H1 (cell line): ENCODE results near the gene WDFY3. TPM values are rescaled to one million over a fixed set of nuclear protein-coding genes. Genes with fewer than 3 reads are reported as not detected.

Experiments
- CTCF ChIA-PET: fragments of 300-600 bp; sonication (Branson Sonifier 250); formaldehyde crosslinking; loops from one replicate; lab custom pipeline; 2021; ENCODE audit not compliant: partially characterized antibody; lab: Charles Lee
- POLR2A ChIA-PET: fragments of 300-600 bp; sonication (Branson Sonifier 250); formaldehyde crosslinking; loops from one replicate; lab custom pipeline; 2021; ENCODE audit warnings: inconsistent platforms; ENCODE audit not compliant: partially characterized antibody; lab: Charles Lee
- DNase-seq, 2 experiments: peaks; one replicate each; pipeline versions ENCODE4 v3.0.0 to v3.0.0-alpha.2; 2010 to 2022; ENCODE audit warnings: low spot score in 2 of 2, low read depth in 1 of 2, mixed read lengths in 1 of 2
- FAIRE-seq: peaks from 2 replicates; lab custom pipeline; 2011; peaks lifted over from hg19 to GRCh38; lab: Jason Lieb, UNC
- H2AFZ ChIP-seq: 2 replicates; pipeline ENCODE4 v1.8.1; 2012; ENCODE audit warnings: low read length, inconsistent platforms
- H2AK5ac ChIP-seq: 2 replicates; pipeline ENCODE4 v1.6.1; 2013; ENCODE audit warnings: low read depth, low read length
- H2BK120ac ChIP-seq: replicated peaks from 2 replicates; pipeline ENCODE3; 2013; ENCODE audit warnings: low read depth, low read length, inconsistent platforms
- H2BK12ac ChIP-seq: 2 replicates; pipeline ENCODE4 v1.6.1; 2013; ENCODE audit warnings: low read depth, low read length
- H2BK15ac ChIP-seq: 2 replicates; pipeline ENCODE4 v1.6.1; 2013; ENCODE audit warnings: low read length
- H2BK20ac ChIP-seq: 2 replicates; pipeline ENCODE4 v1.6.1; 2013; ENCODE audit warnings: low read length
- H2BK5ac ChIP-seq: 2 replicates; pipeline ENCODE4 v1.6.1; 2013; ENCODE audit warnings: low read depth, low read length
- H3K14ac ChIP-seq: 2 replicates; pipeline ENCODE4 v1.6.1; 2013; ENCODE audit warnings: inconsistent platforms; ENCODE audit not compliant: insufficient read length
- H3K18ac ChIP-seq: 2 replicates; pipeline ENCODE4 v1.6.1; 2013; ENCODE audit warnings: low read length; ENCODE audit errors: extremely low read depth
- H3K23ac ChIP-seq: 2 replicates; pipeline ENCODE4 v1.6.1; 2013; ENCODE audit warnings: inconsistent platforms; ENCODE audit not compliant: insufficient read length
- H3K23me2 ChIP-seq: 2 replicates; pipeline ENCODE4 v1.6.1; 2013; ENCODE audit warnings: low read depth, low read length
- H3K27ac ChIP-seq: 2 replicates; pipeline ENCODE4 v1.6.1; 2011; ENCODE audit warnings: low read depth, low read length, inconsistent platforms
- H3K27me3 ChIP-seq, 4 experiments: replicated peaks in 1 of 4; 1 replicate in 1 of 4; 2 replicates in 3 of 4; pipeline versions ENCODE4 v1.6.1 to v1.8.1; 2011 to 2013; ENCODE audit warnings: low read length in 3 of 4, mild to moderate bottlenecking in 3 of 4, inconsistent platforms in 2 of 4, mixed read lengths in 2 of 4, moderate library complexity in 1 of 4; ENCODE audit not compliant: control insufficient read depth in 3 of 4, insufficient read depth in 3 of 4; ENCODE audit errors: extremely low read depth in 1 of 4
- H3K36me3 ChIP-seq, 4 experiments: 2 replicates each; pipeline versions ENCODE4 v1.6.1 to v1.8.1; 2011 to 2013; ENCODE audit warnings: mild to moderate bottlenecking in 4 of 4, low read length in 3 of 4, moderate library complexity in 2 of 4, control low read depth in 1 of 4, inconsistent platforms in 1 of 4; ENCODE audit not compliant: insufficient read depth in 4 of 4, control insufficient read depth in 2 of 4
- H3K4ac ChIP-seq: replicated peaks from 2 replicates; pipeline ENCODE3; 2013; ENCODE audit warnings: low read length, low read depth, mixed read lengths, inconsistent platforms; ENCODE audit not compliant: insufficient read length
- H3K4me1 ChIP-seq, 4 experiments: replicated peaks in 1 of 4; 1 replicate in 1 of 4; 2 replicates in 3 of 4; pipeline versions ENCODE4 v1.6.1 to v1.8.1; 2011 to 2013; ENCODE audit warnings: low read length in 3 of 4, inconsistent platforms in 2 of 4, mixed read lengths in 1 of 4; ENCODE audit not compliant: insufficient read depth in 4 of 4, control insufficient read depth in 3 of 4
- H3K4me2 ChIP-seq, 2 experiments: 2 replicates each; pipeline versions ENCODE4 v1.6.1 to v1.8.1; 2011 to 2013; ENCODE audit warnings: low read depth in 2 of 2, low read length in 2 of 2, control low read depth in 1 of 2, inconsistent platforms in 1 of 2, mild to moderate bottlenecking in 1 of 2; ENCODE audit not compliant: insufficient read depth in 1 of 2
- H3K4me3 ChIP-seq, 4 experiments: fragments of 200-600, 300-600 bp in 1 of 4; sonication (generic), shearing (Covaris generic), sonication (Bioruptor Twin) in 1 of 4; 2 replicates each; pipeline versions ENCODE4 v1.5.1 to v1.8.1; 2011 to 2016; ENCODE audit warnings: low read length in 4 of 4, low read depth in 3 of 4, control low read depth in 2 of 4, inconsistent platforms in 2 of 4, mild to moderate bottlenecking in 2 of 4, mixed read lengths in 1 of 4, moderate library complexity in 1 of 4; ENCODE audit not compliant: insufficient read depth in 2 of 4; ENCODE audit errors: extremely low read depth in 1 of 4
- H3K56ac ChIP-seq: replicated peaks from 2 replicates; pipeline ENCODE3; 2013; ENCODE audit warnings: low read depth, mild to moderate bottlenecking, mixed read lengths, low read length, inconsistent platforms; ENCODE audit not compliant: insufficient read length
- H3K79me1 ChIP-seq: 2 replicates; pipeline ENCODE4 v1.6.1; 2013; ENCODE audit warnings: low read depth, low read length, control low read depth
- H3K79me2 ChIP-seq, 2 experiments: 2 replicates each; pipeline versions ENCODE4 v1.6.1 to v1.8.1; 2012 to 2013; ENCODE audit warnings: low read length in 2 of 2, mild to moderate bottlenecking in 2 of 2, inconsistent platforms in 1 of 2; ENCODE audit not compliant: insufficient read depth in 2 of 2, control insufficient read depth in 1 of 2
- H3K9ac ChIP-seq, 4 experiments: replicated peaks in 1 of 4; 1 replicate in 1 of 4; 2 replicates in 3 of 4; pipeline versions ENCODE4 v1.6.1 to v1.8.1; 2011 to 2013; ENCODE audit warnings: low read depth in 3 of 4, low read length in 3 of 4, control low read depth in 2 of 4, mild to moderate bottlenecking in 2 of 4, moderate library complexity in 2 of 4, inconsistent platforms in 1 of 4; ENCODE audit errors: extremely low read depth in 1 of 4
- H3K9me3 ChIP-seq, 2 experiments: 2 replicates each; pipeline versions ENCODE4 v1.6.1 to v1.8.1; 2012 to 2013; ENCODE audit warnings: mild to moderate bottlenecking in 2 of 2, moderate library complexity in 2 of 2, control low read depth in 1 of 2, inconsistent platforms in 1 of 2, low read depth in 1 of 2, low read length in 1 of 2, mixed read lengths in 1 of 2; ENCODE audit not compliant: insufficient read depth in 2 of 2
- H4K20me1 ChIP-seq, 2 experiments: replicated peaks in 1 of 2; 2 replicates each; pipeline versions ENCODE3 to v1.8.1; 2011 to 2013; ENCODE audit warnings: inconsistent platforms in 2 of 2, low read length in 2 of 2, mild to moderate bottlenecking in 1 of 2; ENCODE audit not compliant: insufficient read depth in 2 of 2, control insufficient read depth in 1 of 2
- H4K5ac ChIP-seq: 2 replicates; pipeline ENCODE4 v1.6.1; 2013; ENCODE audit warnings: low read length, low read depth, mixed read lengths, inconsistent platforms; ENCODE audit not compliant: insufficient read length
- H4K8ac ChIP-seq: 2 replicates; pipeline ENCODE4 v1.8.0; 2013; ENCODE audit warnings: mild to moderate bottlenecking, moderate library complexity, low read length, inconsistent platforms; ENCODE audit not compliant: insufficient read depth; ENCODE audit errors: extremely low read depth
- H4K91ac ChIP-seq: replicated peaks from 2 replicates; pipeline ENCODE3; 2013; ENCODE audit warnings: low read length, mixed read lengths, inconsistent platforms; ENCODE audit not compliant: insufficient read length
- WGBS, 2 experiments: shearing (Covaris generic) in 1 of 2; methylation state at CpG; one replicate each; pipeline versions ENCODE4 v1.1.6 to v1.1.7; 2013 to 2015; ENCODE audit warnings: low lambda C conversion rate in 2 of 2, mixed read lengths in 2 of 2, inconsistent platforms in 1 of 2, low coverage in 1 of 2, missing lambda C conversion rate in 1 of 2; ENCODE audit not compliant: insufficient replicate concordance in 2 of 2, insufficient coverage in 1 of 2, insufficient read length in 1 of 2; ENCODE audit errors: extremely low coverage in 1 of 2, missing lambda C conversion rate in 1 of 2; 5-methylcytosine and 5-hydroxymethylcytosine counted together
- polyA plus RNA-seq, 7 experiments: library from polyadenylated mRNA; depleted of rRNA in 3 of 7; stranded (reverse) in 5 of 7; unstranded in 2 of 7; fragments of >200 nt in 5 of 7; fragments of 200-250 nt in 2 of 7; gene quantifications; 1 replicate in 5 of 7; 2 replicates in 1 of 7; 4 replicates in 1 of 7; pipeline versions ENCODE4 v1.2.1 to v1.2.3, GENCODE V29; 2011 to 2013; ENCODE audit warnings: missing spikeins in 2 of 7, mixed read lengths in 2 of 7
- total RNA-seq: library from RNA; stranded (reverse); fragmentation: NEBNext Ultra II Directional; extraction: Animal tissue kit (Norgen Biotek cat#: 25700); gene quantifications from 2 replicates; pipeline ENCODE4 v1.2.1, GENCODE V29; 2021

The WDFY3 gene
- total and polyA plus RNA-seq, 2 of the 8 experiments (the other 6 are each of a cell fraction or from before 2014, with no cell fraction given), result 25.6 to 62.4 TPM

DNA sequence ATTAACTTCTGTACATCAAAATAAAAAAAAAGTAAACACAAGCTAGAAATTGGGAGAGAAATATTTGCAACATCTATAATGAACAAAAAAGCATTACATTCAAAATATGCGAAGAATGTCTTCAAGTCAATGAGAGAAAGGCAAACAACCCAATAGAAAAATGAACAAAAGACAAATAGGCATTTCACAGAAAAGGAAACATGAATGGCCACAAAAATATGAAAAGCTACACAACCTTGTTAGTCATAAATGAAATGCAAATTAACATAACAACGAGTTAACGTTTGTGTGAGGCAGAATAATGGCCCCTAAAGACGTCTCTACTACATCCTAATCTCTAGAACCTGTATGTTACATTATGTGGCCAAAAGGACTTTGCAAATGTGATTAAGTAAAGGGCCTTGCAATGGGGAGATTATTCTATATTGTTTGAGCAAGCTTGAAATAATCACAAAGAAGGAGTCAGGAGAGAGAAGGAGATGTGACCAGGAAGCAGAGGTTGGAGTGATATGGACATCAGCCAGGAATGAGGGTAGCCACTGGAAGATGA, 86.8 kb downstream of the WDFY3 start:
- Histone ChIP-seq H3K9ac (no peak overlapping the region), H3K14ac (no peak overlapping the region), H3K79me2 (0 out of 4 replicates have a peak, but pooled peaks cover 0 to 3% of the 10 kb centered on the region in 2 experiments), H3K79me1 (no peaks in the 10 kb centered on the region), H3K36me3 (no peaks in the 10 kb centered on the region), H3K56ac (no peak overlapping the region), H3K23ac (no peak overlapping the region), H3K4me3 (no peak overlapping the region), H3K9me3 (no peaks in the 10 kb centered on the region), H2BK12ac (no peak overlapping the region), H3K27ac (no peak overlapping the region), H4K8ac (no peak overlapping the region), H2AFZ (no peak overlapping the region), H2BK20ac (no peak overlapping the region), H3K18ac (no peak overlapping the region), H3K4me1 (peaks cover 0 to 3% (median 1%) of the 10 kb centered on the region in 4 experiments; a peak in 1 of 7 replicates), H3K4me2 (no peak overlapping the region), H3K4ac (no peak overlapping the region), H4K91ac (no peak overlapping the region), H2BK15ac (no peak overlapping the region), H4K20me1 (no peaks in the 10 kb centered on the region), H3K23me2 (no peaks in the 10 kb centered on the region), H4K5ac (no peak overlapping the region), H3K27me3 (no peaks in the 10 kb centered on the region), H2BK120ac (no peak overlapping the region), H2BK5ac (no peak overlapping the region), H2AK5ac (no peak overlapping the region)
- ChIA-PET CTCF (interaction anchor here (0.6 to 1.4 kb wide), 3 partner anchors 9 to 1934 kb away, joined by 3 to 4 read pairs (median 4); no protein-coding TSS in a partner anchor), POLR2A (interaction anchor here (0.6 kb wide), 1 partner anchor 87 kb away, joined by 3 read pairs; the partner anchor contains the start of gene WDFY3)
- WGBS, 2 experiments, result 71% methylated on average over 4 of the region's 4 CpGs; no CpG with 5 or more reads in 1 of the 2 experiments
- DNase-seq, result no peak
- FAIRE-seq, result peak; percentile 69
